WTC11 (cell line): ENCODE measurements around the gene WDFY4.

Source experiments
- CTCF ChIP-seq: fragments of 200-600 bp; IDR thresholded peaks from 2 replicates; pipeline ENCODE4 v1.8.0; 2022; ENCODE audit warnings: antibody characterized with exemption
- E2F1 ChIP-seq: sonication (generic); formaldehyde crosslinking; IDR thresholded peaks from 2 replicates; pipeline ENCODE4 v1.8.0; 2022; ENCODE audit warnings: mild to moderate bottlenecking, missing genetic modification reagents
- ETV6 ChIP-seq: sonication (generic); formaldehyde crosslinking; IDR thresholded peaks from 2 replicates; pipeline ENCODE4 v1.8.1; 2022; ENCODE audit warnings: mild to moderate bottlenecking, missing genetic modification reagents
- HMGXB4 ChIP-seq: sonication (generic); formaldehyde crosslinking; IDR thresholded peaks from 2 replicates; pipeline ENCODE4 v1.8.1; 2023; ENCODE audit warnings: mild to moderate bottlenecking, moderate library complexity, missing genetic modification reagents
- IRF2 ChIP-seq: sonication (generic); formaldehyde crosslinking; IDR thresholded peaks from 2 replicates; pipeline ENCODE4 v1.8.0; 2022; ENCODE audit warnings: low read depth, missing genetic modification reagents, borderline replicate concordance
- JUN ChIP-seq: sonication (generic); formaldehyde crosslinking; IDR thresholded peaks from 2 replicates; pipeline ENCODE4 v1.8.0; 2023; ENCODE audit warnings: mild to moderate bottlenecking, missing genetic modification reagents
- MAX ChIP-seq: sonication (generic); formaldehyde crosslinking; IDR thresholded peaks from 2 replicates; pipeline ENCODE4 v1.8.0; 2022; ENCODE audit warnings: mild to moderate bottlenecking, missing genetic modification reagents
- MYBL2 ChIP-seq: sonication (generic); formaldehyde crosslinking; IDR thresholded peaks from 2 replicates; pipeline ENCODE4 v1.8.1; 2023; ENCODE audit warnings: mild to moderate bottlenecking, moderate library complexity, missing genetic modification reagents
- OVOL2 ChIP-seq: fragments of 250-450 bp; sonication (Bioruptor Pico); IDR thresholded peaks from 2 replicates; pipeline ENCODE4 v1.9.0; 2021; ENCODE audit warnings: mild to moderate bottlenecking, borderline replicate concordance
- SP1 ChIP-seq: sonication (generic); formaldehyde crosslinking; conservative IDR thresholded peaks from 2 replicates; pipeline ENCODE4 v1.8.1; 2022; ENCODE audit warnings: missing genetic modification reagents
- TCF7 ChIP-seq: sonication (generic); formaldehyde crosslinking; IDR thresholded peaks from 2 replicates; pipeline ENCODE4 v1.8.0; 2022; ENCODE audit warnings: mild to moderate bottlenecking, low read depth, missing genetic modification reagents, moderate library complexity
- TP53 ChIP-seq: sonication (generic); formaldehyde crosslinking; IDR thresholded peaks from 2 replicates; pipeline ENCODE4 v1.8.1; 2023; ENCODE audit warnings: mild to moderate bottlenecking, missing genetic modification reagents
- ZNF281 ChIP-seq: sonication (generic); formaldehyde crosslinking; IDR thresholded peaks from 2 replicates; pipeline ENCODE4 v1.8.0; 2023; ENCODE audit warnings: mild to moderate bottlenecking, missing genetic modification reagents
- ZNF396 ChIP-seq: fragments of 250-450 bp; sonication (Bioruptor Pico); IDR thresholded peaks from 2 replicates; pipeline ENCODE4 v1.8.0; 2021; ENCODE audit warnings: mild to moderate bottlenecking, moderate library complexity, borderline replicate concordance

GRCh38 chr10:48904861-48905260 is 220.2 kb downstream of the WDFY4 start:
- TF ChIP-seq CTCF (no peak), MAX (no peak), IRF2 (CRISPR knock-in tag) (no peak), HMGXB4 (no peak), ETV6 (CRISPR knock-in tag) (no peak), TP53 (no peak), E2F1 (CRISPR knock-in tag) (no peak), OVOL2 (CRISPR knock-in tag) (no peak), MYBL2 (CRISPR knock-in tag) (no peak), JUN (no peak), ZNF396 (CRISPR knock-in tag) (no peak), SP1 (CRISPR knock-in tag) (no peak), ZNF281 (no peak), TCF7 (CRISPR knock-in tag) (no peak)
